GM23338 (cell line): Measurements from ENCODE around the gene COBL. TPM values are rescaled to one million over a fixed set of nuclear protein-coding genes. Genes with fewer than 3 reads are reported as not detected.
A peak's percentile ranks its signal among the peaks of the same experiment; 100 is the strongest.

ENCODE experiments used
- ATAC-seq: fragments of 200-7000 bp; cut with Tn5 transposase; 3 replicates; pipeline ENCODE4 v1.9.1; 2020
- DNase-seq: peaks from one replicate; pipeline ENCODE4 v3.0.0-alpha.2; 2015; ENCODE audit warnings: low spot score
- H2AFZ ChIP-seq: fragments of 200-600 bp; sonication (generic); 2 replicates; pipeline ENCODE4 v1.8.0; 2016; ENCODE audit warnings: antibody characterized with exemption, mild to moderate bottlenecking, moderate library complexity
- H3F3A ChIP-seq: fragments of 200-600 bp; sonication (generic); replicated peaks from 2 replicates; pipeline ENCODE4 v1.8.0; 2017; ENCODE audit warnings: antibody characterized with exemption, mixed run types, low read depth
- H3K27ac ChIP-seq: fragments of 200-600 bp; sonication (generic); 2 replicates; pipeline ENCODE4 v1.6.1; 2016; ENCODE audit warnings: low read depth
- H3K27me3 ChIP-seq: fragments of 200-600 bp; sonication (generic); 2 replicates; pipeline ENCODE4 v1.8.0; 2016; ENCODE audit warnings: mild to moderate bottlenecking, mixed run types, moderate library complexity; ENCODE audit not compliant: insufficient read depth
- H3K36me3 ChIP-seq: fragments of 200-600 bp; sonication (generic); 2 replicates; pipeline ENCODE4 v1.8.0; 2016; ENCODE audit warnings: mild to moderate bottlenecking; ENCODE audit not compliant: insufficient read depth
- H3K4me1 ChIP-seq: fragments of 200-600 bp; sonication (generic); 2 replicates; pipeline ENCODE4 v1.8.0; 2016; ENCODE audit warnings: mild to moderate bottlenecking, moderate library complexity; ENCODE audit not compliant: insufficient read depth
- H3K4me2 ChIP-seq: fragments of 200-600 bp; sonication (generic); 2 replicates; pipeline ENCODE4 v1.7.1; 2017; ENCODE audit warnings: mixed run types
- H3K4me3 ChIP-seq: fragments of 200-600 bp; sonication (generic); 2 replicates; pipeline ENCODE4 v1.6.1; 2016; ENCODE audit warnings: mixed run types
- H3K79me2 ChIP-seq: fragments of 200-600 bp; sonication (generic); replicated peaks from 2 replicates; pipeline ENCODE4 v1.8.0; 2017; ENCODE audit warnings: mild to moderate bottlenecking; ENCODE audit not compliant: insufficient read depth
- H3K9me2 ChIP-seq: fragments of 200-600 bp; sonication (generic); 2 replicates; pipeline ENCODE4 v1.8.0; 2017; ENCODE audit not compliant: insufficient read depth
- H4K20me1 ChIP-seq: fragments of 200-600 bp; sonication (generic); replicated peaks from 2 replicates; pipeline ENCODE4 v1.8.0; 2017; ENCODE audit warnings: mild to moderate bottlenecking; ENCODE audit not compliant: insufficient read depth
- H3K27ac Mint-ChIP-seq: 2 replicates; pipeline ENCODE4 v1.8.0; 2020; ENCODE audit warnings: inconsistent platforms, mild to moderate bottlenecking, moderate library complexity, mixed read lengths
- H3K27me3 Mint-ChIP-seq: 3 replicates; pipeline ENCODE4 v1.8.0; 2022; ENCODE audit warnings: low read depth, mild to moderate bottlenecking, moderate library complexity, mixed read lengths, inconsistent platforms; ENCODE audit not compliant: insufficient read depth, poor library complexity
- H3K36me3 Mint-ChIP-seq: 3 replicates; pipeline ENCODE4 v1.8.0; 2021; ENCODE audit warnings: low read depth, mild to moderate bottlenecking, inconsistent platforms, moderate library complexity, mixed read lengths
- H3K4me1 Mint-ChIP-seq: 3 replicates; pipeline ENCODE4 v1.8.0; 2020; ENCODE audit warnings: mild to moderate bottlenecking, inconsistent platforms, mixed read lengths
- H3K4me3 Mint-ChIP-seq: 3 replicates; pipeline ENCODE4 v1.8.0; 2021; ENCODE audit warnings: moderate library complexity, mild to moderate bottlenecking, inconsistent platforms, mixed read lengths
- H3K9me3 Mint-ChIP-seq: 3 replicates; pipeline ENCODE4 v1.8.0; 2020; ENCODE audit warnings: moderate library complexity, mild to moderate bottlenecking, inconsistent platforms, mixed read lengths
- CREB1 ChIP-seq: fragments of 250-450 bp; sonication (Bioruptor Pico); IDR thresholded peaks from 2 replicates; pipeline ENCODE4 v1.5.0; 2020; ENCODE audit warnings: low read depth, mild to moderate bottlenecking, moderate library complexity
- CTCF ChIP-seq, 2 experiments: fragments of 200-600 bp in 1 of 2; sonication (generic) in 1 of 2; conservative IDR thresholded peaks; 2 replicates each; pipeline versions ENCODE4 v1.5.1 to v1.6.1; 2016 to 2017; ENCODE audit warnings: antibody characterized with exemption in 2 of 2, low read depth in 2 of 2, mild to moderate bottlenecking in 2 of 2, moderate library complexity in 1 of 2
- ETS1 ChIP-seq: IDR thresholded peaks from 2 replicates; pipeline ENCODE4 v1.6.1; 2016; ENCODE audit warnings: antibody characterized with exemption
- EZH2 ChIP-seq: fragments of 200-600 bp; sonication (generic); IDR thresholded peaks from one replicate; pipeline ENCODE4 v1.8.0; 2017; ENCODE audit warnings: antibody characterized with exemption, mild to moderate bottlenecking, low read depth; ENCODE audit not compliant: unreplicated experiment
- EZH2phosphoT487 ChIP-seq: fragments of 200-600 bp; sonication (generic); IDR thresholded peaks from one replicate; pipeline ENCODE4 v1.8.1; 2018; ENCODE audit warnings: antibody characterized with exemption; ENCODE audit not compliant: unreplicated experiment
- JUNB ChIP-seq: IDR thresholded peaks from one replicate; pipeline ENCODE4 v1.6.1; 2016; ENCODE audit warnings: antibody characterized with exemption; ENCODE audit not compliant: unreplicated experiment
- NANOG ChIP-seq: IDR thresholded peaks from 2 replicates; pipeline ENCODE4 v1.6.1; 2016; ENCODE audit warnings: antibody characterized with exemption, borderline replicate concordance
- POLR2AphosphoS5 ChIP-seq: IDR thresholded peaks from 2 replicates; pipeline ENCODE4 v1.6.1; 2016; ENCODE audit warnings: antibody characterized with exemption, low read depth
- REST ChIP-seq: IDR thresholded peaks from one replicate; pipeline ENCODE4 v1.6.1; 2018; ENCODE audit warnings: antibody characterized with exemption; ENCODE audit not compliant: unreplicated experiment
- ZNF114 ChIP-seq: fragments of 250-450 bp; sonication (Bioruptor Pico); IDR thresholded peaks from 2 replicates; pipeline ENCODE4 v1.5.0; 2020; ENCODE audit warnings: mild to moderate bottlenecking, moderate library complexity
- polyA plus RNA-seq: library from polyadenylated mRNA; unstranded; fragments of >200 nt; fragmentation: Nextera tagmentation; extraction: Ambion mirVana; gene quantifications from 2 replicates; pipeline ENCODE4 v1.2.1, GENCODE V29; 2016
- total RNA-seq: library from RNA; depleted of rRNA; stranded (reverse); fragments of >200 nt; shearing (Covaris generic); gene quantifications from 2 replicates; pipeline ENCODE4 v1.2.3, GENCODE V29; 2014

COBL gene
- total and polyA plus RNA-seq, 2 experiments from 2014 or later = 18.3 to 51.9 TPM

- Histone ChIP-seq H3K79me2 (peaks cover 8% of the 10 kb centered on the region; the same call in 1 of the 2 replicates), H3K4me1 (peaks cover 21% of the 10 kb centered on the region), H3F3A (no peaks in the 10 kb centered on the region), H3K27ac (no peak overlapping the region), H3K27me3 (no peaks in the 10 kb centered on the region), H3K4me2 (no peak overlapping the region), H3K4me3 (no peak overlapping the region), H3K9me2 (0 out of 2 replicates have a peak, but pooled peaks cover 5% of the 10 kb centered on the region), H3K36me3 (no peaks in the 10 kb centered on the region; the same call in 1 of the 2 replicates), H4K20me1 (0 out of 2 replicates have a peak, but pooled peaks cover 3% of the 10 kb centered on the region), H2AFZ (no peak overlapping the region)
- Mint-ChIP-seq H3K27me3 (peaks cover 8% of the 10 kb centered on the region), H3K36me3 (peaks cover 15% of the 10 kb centered on the region), H3K4me1 (peaks cover 40% of the 10 kb centered on the region), H3K4me3 (no peak overlapping the region; the same call in 2 of the 3 replicates), H3K9me3 (no peaks in the 10 kb centered on the region), H3K27ac (peak overlapping the region; percentile 34; the same call in 1 of the 2 replicates)
- ATAC-seq (no peak), DNase-seq (no peak)
- TF ChIP-seq REST (no peak), JUNB (no peak), POLR2AphosphoS5 (no peak), EZH2phosphoT487 (no peak), CREB1 (CRISPR knock-in tag) (no peak), ETS1 (no peak), EZH2 (no peak), ZNF114 (CRISPR knock-in tag) (no peak), CTCF (conservative IDR thresholded peaks at IDR 0.05; ENCODE audit: low read depth in 2 of 2) (no peak), NANOG (no peak)
Observed at GRCh38 chr7:51140199-51141164, 176.1 kb downstream of the COBL start.
